Upper lobe of right lung (tissue), 1 donor: ENCODE measurements around the gene LMBRD2. TPM values are rescaled to one million over a fixed set of nuclear protein-coding genes. Genes with fewer than 3 reads are reported as not detected.

Experiments
- ATAC-seq: fragments of 200-7000 bp; cut with Tn5 transposase; one replicate; pipeline ENCODE4 v1.9.1; 2020; ENCODE audit warnings: mild to moderate bottlenecking, moderate library complexity
- DNase-seq: peaks from one replicate; pipeline ENCODE4 v3.0.0-alpha.2; 2020
- H3K27ac ChIP-seq: fragments of 200-600 bp; one replicate; pipeline ENCODE4 v1.8.0; 2022
- H3K27me3 ChIP-seq: fragments of 200-600 bp; one replicate; pipeline ENCODE4 v1.8.0; 2022; ENCODE audit warnings: mild to moderate bottlenecking
- H3K36me3 ChIP-seq: fragments of 200-600 bp; one replicate; pipeline ENCODE4 v1.8.0; 2022
- H3K4me1 ChIP-seq: fragments of 200-600 bp; one replicate; pipeline ENCODE4 v1.8.0; 2022
- H3K4me3 ChIP-seq: fragments of 200-600 bp; one replicate; pipeline ENCODE4 v1.8.0; 2022; ENCODE audit warnings: mild to moderate bottlenecking
- H3K9me3 ChIP-seq: fragments of 200-600 bp; one replicate; pipeline ENCODE4 v1.8.0; 2022
- intact Hi-C: fragments of 100-400 bp; cut with DNase I; formaldehyde crosslinking; loops from one replicate; pipeline ENCODE4 v1.11.0; 2022
- total RNA-seq: library from RNA; stranded (reverse); fragmentation: NEBNext Ultra II Directional; extraction: Animal tissue kit (Norgen Biotek cat#: 25700); gene quantifications from one replicate; pipeline ENCODE4 v1.2.1, GENCODE V29; 2021
- TF ChIP-seq, protein P1 (sequence below): fragments of 200-600 bp; IDR thresholded peaks from one replicate; pipeline ENCODE4 v1.8.0; 2022; ENCODE audit warnings: antibody characterized with exemption
- donor health status: DM: no; HTN: yes; CAD: no; lungs with severe emphysema.

LMBRD2 gene
- total RNA-seq, 1 donor from 2014 or later, result 10.0 TPM

GRCh38 chr5:36181774-36182173, 30.1 kb upstream of the LMBRD2 start:
- Histone ChIP-seq H3K9me3 (no peaks in the 10 kb centered on the region), H3K4me3 (no peak overlapping the region), H3K4me1 (no peaks in the 10 kb centered on the region), H3K36me3 (peaks cover 48% of the 10 kb centered on the region), H3K27ac (no peak overlapping the region), H3K27me3 (no peaks in the 10 kb centered on the region)
- TF ChIP-seq, protein P1, sequence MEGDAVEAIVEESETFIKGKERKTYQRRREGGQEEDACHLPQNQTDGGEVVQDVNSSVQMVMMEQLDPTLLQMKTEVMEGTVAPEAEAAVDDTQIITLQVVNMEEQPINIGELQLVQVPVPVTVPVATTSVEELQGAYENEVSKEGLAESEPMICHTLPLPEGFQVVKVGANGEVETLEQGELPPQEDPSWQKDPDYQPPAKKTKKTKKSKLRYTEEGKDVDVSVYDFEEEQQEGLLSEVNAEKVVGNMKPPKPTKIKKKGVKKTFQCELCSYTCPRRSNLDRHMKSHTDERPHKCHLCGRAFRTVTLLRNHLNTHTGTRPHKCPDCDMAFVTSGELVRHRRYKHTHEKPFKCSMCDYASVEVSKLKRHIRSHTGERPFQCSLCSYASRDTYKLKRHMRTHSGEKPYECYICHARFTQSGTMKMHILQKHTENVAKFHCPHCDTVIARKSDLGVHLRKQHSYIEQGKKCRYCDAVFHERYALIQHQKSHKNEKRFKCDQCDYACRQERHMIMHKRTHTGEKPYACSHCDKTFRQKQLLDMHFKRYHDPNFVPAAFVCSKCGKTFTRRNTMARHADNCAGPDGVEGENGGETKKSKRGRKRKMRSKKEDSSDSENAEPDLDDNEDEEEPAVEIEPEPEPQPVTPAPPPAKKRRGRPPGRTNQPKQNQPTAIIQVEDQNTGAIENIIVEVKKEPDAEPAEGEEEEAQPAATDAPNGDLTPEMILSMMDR, result no peak
- ATAC-seq, result no peak
- intact Hi-C loops, result no loop called here
- no peak for DNase-seq

DNA sequence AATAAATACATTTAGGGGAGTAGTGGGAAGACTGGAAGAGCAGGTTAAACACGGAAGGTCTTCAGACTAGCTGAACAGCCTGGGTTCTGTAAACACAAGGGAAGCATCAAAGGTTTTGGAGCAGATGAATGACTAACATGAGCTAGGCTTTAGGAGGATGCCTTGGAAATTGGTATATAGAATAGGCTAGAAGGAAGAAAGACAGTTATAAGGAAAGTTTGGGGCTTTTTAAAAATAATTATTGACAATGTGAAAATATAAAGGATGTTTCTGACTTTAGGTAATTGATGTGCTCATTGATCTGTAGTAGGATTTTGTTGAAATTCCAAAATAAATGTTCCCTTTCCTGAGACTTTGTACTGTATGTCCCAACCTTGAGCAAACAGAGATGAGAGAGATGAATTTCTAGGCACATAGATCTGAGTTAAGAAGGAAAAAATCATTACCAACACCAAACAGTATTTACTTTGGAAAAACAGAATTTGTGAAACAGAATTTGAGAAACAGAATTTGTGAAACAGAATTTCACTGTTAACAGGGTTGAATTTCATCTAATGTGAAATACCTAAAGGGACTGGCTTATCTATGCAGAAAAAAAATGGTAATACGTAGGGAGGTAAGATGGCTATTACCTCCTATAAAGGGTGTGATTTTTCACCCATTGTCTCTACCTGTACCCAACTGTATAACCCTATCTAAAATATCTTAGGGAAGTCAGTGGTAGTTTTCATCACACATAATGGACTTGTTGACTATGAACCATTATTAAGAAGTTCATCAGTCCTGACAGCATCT, 29.1 kb upstream of the LMBRD2 start:
- Histone ChIP-seq H3K27me3 (no peaks in the 10 kb centered on the region), H3K4me1 (no peaks in the 10 kb centered on the region), H3K9me3 (no peaks in the 10 kb centered on the region), H3K36me3 (peaks cover 48% of the 10 kb centered on the region), H3K27ac (no peak overlapping the region), H3K4me3 (no peak overlapping the region)
- intact Hi-C loops, result no loop called here
- ATAC-seq (no peak), DNase-seq (no peak)
- TF ChIP-seq, protein P1, result no peak

GRCh38 chr5:36179950-36180349, 28.3 kb upstream of the LMBRD2 start:
- intact Hi-C loops, result no loop called here

GRCh38 chr5:36178524-36178890, 26.8 kb upstream of the LMBRD2 start:
- ATAC-seq (no peak), DNase-seq (no peak)
- no peak overlapping the region for H3K27ac ChIP-seq
- H3K4me3 ChIP-seq, result no peak overlapping the region
- H3K4me1 ChIP-seq, result no peaks in the 10 kb centered on the region
- intact Hi-C loops, result no loop called here
- no peaks in the 10 kb centered on the region for H3K9me3 ChIP-seq
- H3K36me3 ChIP-seq, result peaks cover 68% of the 10 kb centered on the region
- no peaks in the 10 kb centered on the region for H3K27me3 ChIP-seq
- TF ChIP-seq, protein P1, result no peak

More at GRCh38 chr5:36179950-36180349, 28.3 kb upstream of the LMBRD2 start:
- Histone ChIP-seq H3K27me3 (no peaks in the 10 kb centered on the region), H3K4me3 (no peak overlapping the region), H3K27ac (no peak overlapping the region), H3K4me1 (no peaks in the 10 kb centered on the region), H3K36me3 (peaks cover 54% of the 10 kb centered on the region), H3K9me3 (no peaks in the 10 kb centered on the region)
- ATAC-seq (no peak), DNase-seq (no peak)
- TF ChIP-seq, protein P1, result no peak

DNA sequence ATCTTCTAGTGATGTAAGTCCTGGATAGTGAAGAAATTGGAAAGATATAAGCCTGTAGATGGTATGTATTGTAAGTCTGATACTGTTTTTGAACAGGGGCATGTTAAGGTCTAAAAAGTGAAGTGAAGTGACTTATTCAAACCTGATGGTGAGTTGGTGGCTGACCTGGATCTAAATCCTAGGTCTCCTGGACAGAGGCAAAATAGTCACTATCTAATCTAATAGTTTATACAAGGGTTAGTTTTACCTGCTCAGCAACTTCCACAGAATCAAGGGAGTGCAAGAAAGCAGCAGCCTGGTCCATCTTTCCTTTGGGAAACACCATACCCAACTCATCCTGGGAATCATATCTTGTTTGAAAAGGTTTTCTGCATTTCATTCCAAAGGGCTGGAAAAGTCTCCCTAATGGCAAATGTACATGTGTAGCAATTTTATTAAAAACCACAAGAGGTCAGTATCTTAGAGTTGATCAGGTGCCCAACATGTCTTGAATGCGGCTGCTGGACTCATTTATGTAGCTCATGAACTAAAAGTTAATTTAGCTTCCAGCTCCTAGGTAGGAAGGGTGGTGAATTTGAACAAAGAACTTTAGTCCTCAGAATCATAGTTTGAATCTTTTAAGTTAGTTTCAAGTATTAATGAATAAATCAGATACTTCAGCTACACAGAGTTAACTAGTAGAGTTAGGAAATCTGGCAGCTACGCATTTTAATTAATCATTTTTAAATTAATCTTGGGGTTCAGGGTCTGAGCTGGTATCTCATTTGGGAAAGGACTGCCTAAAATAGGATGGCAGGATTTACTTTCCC, 26.2 kb upstream of the LMBRD2 start:
- no peak for DNase-seq
- peak; percentile 60 for ATAC-seq

More for the DNA sequence above, 26.2 kb upstream of the LMBRD2 start:
- intact Hi-C loops, result no loop called here
- H3K4me1 ChIP-seq, result no peaks in the 10 kb centered on the region
- TF ChIP-seq, protein P1, result peak; percentile 60
- H3K27me3 ChIP-seq, result no peaks in the 10 kb centered on the region
- H3K27ac ChIP-seq, result no peak overlapping the region
- no peaks in the 10 kb centered on the region for H3K9me3 ChIP-seq
- H3K4me3 ChIP-seq, result no peak overlapping the region
- peaks cover 74% of the 10 kb centered on the region for H3K36me3 ChIP-seq
